HFF-Myc (cell line): Measurements from ENCODE around the gene SS18L1.

Experiments
- DNase-seq: peaks from one replicate; pipeline ENCODE4 v3.0.0-alpha.2; 2011; ENCODE audit warnings: low read depth; ENCODE audit errors: extremely low read depth
- H3K4me3 ChIP-seq: replicated peaks from 2 replicates; pipeline ENCODE4 v1.5.1; 2011; ENCODE audit warnings: low read depth, mild to moderate bottlenecking, control low read depth, low read length
- TF ChIP-seq, protein P1 (sequence below): IDR thresholded peaks from 2 replicates; pipeline ENCODE4 v1.5.1; 2012; ENCODE audit warnings: mild to moderate bottlenecking, low read depth, low read length, control low read depth; ENCODE audit errors: missing control alignments

The SS18L1 gene

GRCh38 chr20:62179162-62179504, 35.6 kb downstream of the SS18L1 start:
- no peak for DNase-seq
- H3K4me3 ChIP-seq: no peak overlapping the region
- TF ChIP-seq, protein P1, sequence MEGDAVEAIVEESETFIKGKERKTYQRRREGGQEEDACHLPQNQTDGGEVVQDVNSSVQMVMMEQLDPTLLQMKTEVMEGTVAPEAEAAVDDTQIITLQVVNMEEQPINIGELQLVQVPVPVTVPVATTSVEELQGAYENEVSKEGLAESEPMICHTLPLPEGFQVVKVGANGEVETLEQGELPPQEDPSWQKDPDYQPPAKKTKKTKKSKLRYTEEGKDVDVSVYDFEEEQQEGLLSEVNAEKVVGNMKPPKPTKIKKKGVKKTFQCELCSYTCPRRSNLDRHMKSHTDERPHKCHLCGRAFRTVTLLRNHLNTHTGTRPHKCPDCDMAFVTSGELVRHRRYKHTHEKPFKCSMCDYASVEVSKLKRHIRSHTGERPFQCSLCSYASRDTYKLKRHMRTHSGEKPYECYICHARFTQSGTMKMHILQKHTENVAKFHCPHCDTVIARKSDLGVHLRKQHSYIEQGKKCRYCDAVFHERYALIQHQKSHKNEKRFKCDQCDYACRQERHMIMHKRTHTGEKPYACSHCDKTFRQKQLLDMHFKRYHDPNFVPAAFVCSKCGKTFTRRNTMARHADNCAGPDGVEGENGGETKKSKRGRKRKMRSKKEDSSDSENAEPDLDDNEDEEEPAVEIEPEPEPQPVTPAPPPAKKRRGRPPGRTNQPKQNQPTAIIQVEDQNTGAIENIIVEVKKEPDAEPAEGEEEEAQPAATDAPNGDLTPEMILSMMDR: no peak

GRCh38 chr20:62181808-62182207, 38.2 kb downstream of the SS18L1 start:
- H3K4me3 ChIP-seq: peak overlapping the region; percentile 95
- no peak for DNase-seq
- TF ChIP-seq, protein P1: no peak

DNA sequence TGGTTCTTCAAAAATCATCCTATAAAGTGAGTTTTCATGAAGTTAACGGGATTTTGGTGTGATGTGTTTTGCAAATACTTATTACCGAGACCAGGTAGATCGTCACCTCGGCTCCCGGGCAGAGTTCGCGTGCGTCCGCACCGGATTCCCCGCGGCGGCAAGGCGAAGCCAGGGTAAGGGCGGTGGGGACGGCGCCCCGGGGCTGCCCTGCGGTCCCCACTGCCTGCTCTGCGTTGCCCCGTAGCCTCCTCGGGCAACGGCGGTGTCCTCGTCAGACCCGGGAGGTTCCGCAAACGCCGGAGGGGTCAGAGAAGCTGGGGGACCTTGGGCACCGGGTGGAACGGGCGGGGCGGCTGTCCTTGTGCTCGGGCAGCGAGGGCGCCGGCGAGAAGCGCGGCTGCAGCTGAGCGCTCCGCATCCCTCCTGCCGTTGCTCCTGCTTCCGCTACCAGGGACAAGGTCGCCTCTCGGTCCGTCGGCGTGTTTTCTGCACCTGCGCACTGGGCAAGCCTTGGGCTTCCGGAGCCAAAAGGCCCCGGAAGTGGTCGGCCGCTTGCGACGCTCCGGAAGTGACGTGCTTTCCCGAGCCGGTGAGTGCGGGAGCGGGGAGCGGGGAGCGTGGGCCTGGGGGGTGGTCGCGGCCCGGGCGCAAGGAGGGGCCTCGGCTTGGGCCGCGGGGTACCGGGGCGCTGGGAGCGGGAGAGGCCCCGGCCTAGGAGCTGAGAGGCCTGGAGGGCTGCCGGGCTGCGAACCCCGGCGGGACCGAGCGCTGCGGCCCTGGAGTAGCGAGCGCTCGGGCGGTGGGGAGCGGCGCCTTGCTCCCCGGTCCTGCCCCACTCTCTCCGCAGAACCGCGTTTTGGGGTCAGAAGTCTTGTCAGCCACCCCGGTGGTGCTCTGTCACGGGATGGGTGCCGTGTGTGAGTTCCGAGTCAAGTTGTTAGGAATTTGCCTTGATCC, 39.2 kb downstream of the SS18L1 start, which contains the start of gene MTG2:
TSS of gene MTG2 (plus strand) at position 560 of the 957 bp plus-strand sequence. CDS start 10,393 bp downstream, outside the sequence.
- DNase-seq: peak; percentile 82
- TF ChIP-seq, protein P1: no peak
- peak within 1 kb of the TSS; percentile 95 for H3K4me3 ChIP-seq

GRCh38 chr20:62183426-62184142, 40.0 kb downstream of the SS18L1 start:
- TF ChIP-seq, protein P1: no peak
- no peak for DNase-seq
- H3K4me3 ChIP-seq: peak overlapping the region; percentile 95

GRCh38 chr20:62186096-62186426, 42.5 kb downstream of the SS18L1 start:
- TF ChIP-seq, protein P1: no peak
- no peak for DNase-seq
- H3K4me3 ChIP-seq: no peak overlapping the region

DNA sequence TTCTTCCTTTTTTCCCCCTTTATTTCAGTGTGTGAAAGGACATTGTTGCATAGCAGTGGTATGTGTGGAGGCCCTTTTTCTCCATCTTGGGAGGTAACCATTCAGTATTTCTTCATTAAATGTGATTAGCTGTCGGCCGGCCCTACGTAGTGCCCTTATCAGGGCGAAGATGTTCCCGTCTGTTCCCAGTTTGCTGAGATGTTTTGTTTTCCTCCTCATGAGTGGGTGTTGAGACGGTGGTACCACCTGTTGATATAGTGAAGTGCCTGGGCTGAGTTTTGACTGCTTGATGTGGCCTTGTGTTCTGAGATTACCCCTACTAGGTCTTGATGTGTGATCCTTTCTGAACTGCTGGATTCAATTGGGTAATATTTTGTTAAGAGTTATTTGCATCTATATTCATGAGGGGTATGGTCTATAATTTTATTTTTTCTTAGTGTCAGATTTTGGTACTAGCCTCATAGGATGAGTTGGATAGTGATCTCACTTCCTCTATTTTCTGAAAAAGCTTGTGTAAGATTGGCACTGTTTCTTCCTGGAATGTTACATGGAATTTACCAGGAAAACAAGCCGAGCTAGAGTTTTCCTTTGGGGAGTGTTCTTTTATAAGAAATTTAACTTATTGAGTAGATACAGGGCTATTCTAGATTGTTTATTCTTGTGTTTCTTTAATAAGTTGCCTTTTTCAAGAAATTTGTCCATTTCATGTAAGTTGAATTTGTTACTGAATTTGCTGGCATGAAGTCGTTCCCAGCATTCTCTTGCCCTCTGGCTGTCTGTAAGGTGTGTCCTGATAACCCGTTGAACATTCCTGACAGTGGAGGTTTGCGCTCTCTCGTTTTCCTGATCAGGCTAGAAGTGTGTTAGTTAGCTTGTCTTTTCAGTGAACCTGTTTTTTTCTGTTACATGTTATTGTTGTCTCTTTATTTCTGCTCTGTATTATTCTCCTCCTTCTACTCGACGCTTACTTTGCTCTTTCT, 43.6 kb downstream of the SS18L1 start:
- DNase-seq: no peak
- no peak overlapping the region for H3K4me3 ChIP-seq
- TF ChIP-seq, protein P1: no peak
